Gastrocnemius medialis (tissue), 4 donors: ENCODE data around the gene SYMPK. TPM values are rescaled to one million over a fixed set of nuclear protein-coding genes. Genes with fewer than 3 reads are reported as not detected.

Experiments used
- ATAC-seq, 2 donors: fragments of 150-250 bp; one replicate each; pipeline ENCODE4 v1.9.1; 2016
- DNase-seq, 2 donors: peaks; one replicate each; pipeline ENCODE4 v3.0.0-alpha.2; 2019
- H3K27ac ChIP-seq, 4 donors: fragments of 200-600 bp; sonication (generic); 1 replicate in 1 of 4; 2 replicates in 3 of 4; pipeline ENCODE4 v1.5.1; 2016 to 2018; ENCODE audit warnings: mild to moderate bottlenecking in 2 of 4, moderate library complexity in 1 of 4
- H3K27me3 ChIP-seq, 3 donors: fragments of 200-600 bp; sonication (generic) in 2 of 3; 1 replicate in 1 of 3; 2 replicates in 2 of 3; pipeline versions ENCODE4 v1.5.1 to v1.6.0; 2016 to 2019; ENCODE audit warnings: mild to moderate bottlenecking in 1 of 3, moderate library complexity in 1 of 3
- H3K36me3 ChIP-seq, 2 donors: fragments of 200-600 bp; sonication (generic) in 1 of 2; one replicate each; pipeline ENCODE4 v1.5.1; 2017 to 2018
- H3K4me1 ChIP-seq, 2 donors: fragments of 200-600 bp; sonication (generic) in 1 of 2; one replicate each; pipeline ENCODE4 v1.5.1; 2016 to 2017; ENCODE audit warnings: mild to moderate bottlenecking in 2 of 2
- H3K4me3 ChIP-seq, 4 donors: fragments of 200-600 bp; sonication (generic) in 3 of 4; 1 replicate in 1 of 4; 2 replicates in 3 of 4; pipeline ENCODE4 v1.5.1; 2016 to 2019; ENCODE audit warnings: mild to moderate bottlenecking in 2 of 4
- H3K9me3 ChIP-seq, 3 donors: fragments of 200-600 bp; sonication (generic) in 2 of 3; 1 replicate in 1 of 3; 2 replicates in 2 of 3; pipeline ENCODE4 v1.5.1; 2016 to 2019
- POLR2A ChIP-seq, 2 donors: fragments of 450-650 bp; IDR thresholded peaks; one replicate each; pipeline ENCODE4 v1.6.1; 2017; ENCODE audit warnings: antibody characterized with exemption in 2 of 2, mild to moderate bottlenecking in 2 of 2, moderate library complexity in 2 of 2
- in situ Hi-C, 4 donors: fragments of 200-750 bp; cut with MboI; loops; one replicate each; pipeline versions ENCODE4 v1.15.0 to v1.8.0; 2017; ENCODE audit warnings: low sequenced_read_pairs in 4 of 4
- intact Hi-C: fragments of 100-400 bp; cut with DNase I; formaldehyde crosslinking; loops from one replicate; pipeline ENCODE4 v1.15.1; 2023; ENCODE audit warnings: low total_unique reads
- total RNA-seq, 4 donors: library from RNA; depleted of rRNA; stranded (reverse); fragments of >200 nt; gene quantifications; one replicate each; pipeline versions ENCODE4 v1.1.0 to v1.2.3, GENCODE V29; 2016
- TF ChIP-seq, protein P1 (sequence below), 5 experiments: fragments of 450-650 bp in 3 of 5; fragments of 200-600 bp in 2 of 5; sonication (generic) in 2 of 5; IDR thresholded peaks in 4 of 5; conservative IDR thresholded peaks in 1 of 5; 1 replicate in 4 of 5; 2 replicates in 1 of 5; pipeline ENCODE4 v1.5.1; 2016 to 2019; ENCODE audit warnings: antibody characterized with exemption in 5 of 5, mild to moderate bottlenecking in 3 of 5, moderate library complexity in 3 of 5

SYMPK gene
- total RNA-seq, 4 donors from 2014 or later: 14.1 to 64.6 (median 34.9) TPM

DNA sequence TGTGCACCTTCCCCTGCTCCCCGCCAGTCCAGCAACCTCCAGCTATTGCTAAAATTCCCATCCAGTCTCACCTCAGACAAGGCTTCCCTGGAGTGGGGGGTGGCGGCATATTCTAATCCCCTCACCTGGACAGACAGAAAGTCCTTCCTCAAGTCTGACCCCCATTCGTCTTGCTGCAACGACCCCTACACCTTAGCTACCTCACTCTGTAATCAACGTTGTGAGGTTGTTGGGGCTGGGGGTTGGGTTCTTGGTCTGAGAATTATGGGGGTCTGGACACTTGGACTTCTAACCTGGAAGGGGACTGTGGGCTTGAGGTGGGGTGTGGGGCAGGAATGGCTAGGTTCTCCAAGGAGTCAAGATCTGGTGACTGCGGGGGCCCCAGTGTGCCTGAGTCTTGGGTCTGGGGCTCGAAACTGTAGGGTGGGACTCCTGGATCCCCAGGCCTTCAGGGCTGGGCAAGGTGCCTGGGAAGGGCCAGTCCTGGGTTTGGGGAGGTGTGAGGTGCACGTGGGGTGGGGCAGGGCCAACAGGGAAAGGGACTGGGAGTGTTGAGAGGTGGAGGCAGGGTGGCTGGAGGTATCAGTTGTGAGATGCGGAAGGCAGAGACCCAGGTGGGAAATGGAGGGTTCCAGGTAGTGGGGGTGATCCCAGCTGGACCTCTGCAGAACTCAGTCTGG lies 2.5 kb upstream of the SYMPK start:
- intact Hi-C loops (no loop called here), in situ Hi-C loops (no loop called here)
- ATAC-seq (no peak), DNase-seq (no peak)
- no peaks in the 10 kb centered on the region for H3K9me3 ChIP-seq
- H3K36me3 ChIP-seq: peaks cover 0 to 3% of the 10 kb centered on the region in 2 donors
- peaks cover 10 to 16% (median 10%) of the 10 kb centered on the region in 3 donors for H3K27me3 ChIP-seq
- TF ChIP-seq, protein P1, sequence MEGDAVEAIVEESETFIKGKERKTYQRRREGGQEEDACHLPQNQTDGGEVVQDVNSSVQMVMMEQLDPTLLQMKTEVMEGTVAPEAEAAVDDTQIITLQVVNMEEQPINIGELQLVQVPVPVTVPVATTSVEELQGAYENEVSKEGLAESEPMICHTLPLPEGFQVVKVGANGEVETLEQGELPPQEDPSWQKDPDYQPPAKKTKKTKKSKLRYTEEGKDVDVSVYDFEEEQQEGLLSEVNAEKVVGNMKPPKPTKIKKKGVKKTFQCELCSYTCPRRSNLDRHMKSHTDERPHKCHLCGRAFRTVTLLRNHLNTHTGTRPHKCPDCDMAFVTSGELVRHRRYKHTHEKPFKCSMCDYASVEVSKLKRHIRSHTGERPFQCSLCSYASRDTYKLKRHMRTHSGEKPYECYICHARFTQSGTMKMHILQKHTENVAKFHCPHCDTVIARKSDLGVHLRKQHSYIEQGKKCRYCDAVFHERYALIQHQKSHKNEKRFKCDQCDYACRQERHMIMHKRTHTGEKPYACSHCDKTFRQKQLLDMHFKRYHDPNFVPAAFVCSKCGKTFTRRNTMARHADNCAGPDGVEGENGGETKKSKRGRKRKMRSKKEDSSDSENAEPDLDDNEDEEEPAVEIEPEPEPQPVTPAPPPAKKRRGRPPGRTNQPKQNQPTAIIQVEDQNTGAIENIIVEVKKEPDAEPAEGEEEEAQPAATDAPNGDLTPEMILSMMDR (IDR thresholded peaks at IDR 0.05 in 4 of 5, conservative IDR thresholded peaks at IDR 0.05 in 1 of 5): no peak
- no peak for TF ChIP-seq POLR2A (IDR thresholded peaks at IDR 0.05)
- H3K4me1 ChIP-seq: peaks cover 17 to 22% of the 10 kb centered on the region in 2 donors
- no peak overlapping the region for H3K27ac ChIP-seq
- no peak overlapping the region for H3K4me3 ChIP-seq

DNA sequence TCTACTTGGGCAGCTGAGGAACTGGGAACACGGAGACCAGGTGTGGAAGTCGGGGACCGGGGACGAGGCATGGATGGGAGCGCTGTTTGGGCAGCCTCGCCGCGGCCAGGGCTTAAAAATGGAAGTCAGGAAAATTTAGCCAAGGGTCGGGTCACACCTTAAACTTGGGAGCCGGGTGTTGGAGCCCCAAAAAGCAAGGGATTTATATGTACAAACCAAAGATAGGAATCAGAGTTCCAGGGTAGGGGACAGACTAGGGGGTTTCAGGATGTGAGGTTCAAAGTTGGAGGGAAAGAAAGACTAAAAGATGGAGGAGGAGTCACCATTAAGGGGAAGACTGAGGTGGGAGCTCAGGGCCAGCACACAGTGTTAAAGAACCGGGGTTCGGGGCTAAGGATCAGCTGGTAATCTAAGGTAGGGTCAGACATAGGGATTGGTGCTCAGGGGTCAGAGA lies 1.7 kb upstream of the SYMPK start:
- intact Hi-C loops: no loop called here

DNA sequence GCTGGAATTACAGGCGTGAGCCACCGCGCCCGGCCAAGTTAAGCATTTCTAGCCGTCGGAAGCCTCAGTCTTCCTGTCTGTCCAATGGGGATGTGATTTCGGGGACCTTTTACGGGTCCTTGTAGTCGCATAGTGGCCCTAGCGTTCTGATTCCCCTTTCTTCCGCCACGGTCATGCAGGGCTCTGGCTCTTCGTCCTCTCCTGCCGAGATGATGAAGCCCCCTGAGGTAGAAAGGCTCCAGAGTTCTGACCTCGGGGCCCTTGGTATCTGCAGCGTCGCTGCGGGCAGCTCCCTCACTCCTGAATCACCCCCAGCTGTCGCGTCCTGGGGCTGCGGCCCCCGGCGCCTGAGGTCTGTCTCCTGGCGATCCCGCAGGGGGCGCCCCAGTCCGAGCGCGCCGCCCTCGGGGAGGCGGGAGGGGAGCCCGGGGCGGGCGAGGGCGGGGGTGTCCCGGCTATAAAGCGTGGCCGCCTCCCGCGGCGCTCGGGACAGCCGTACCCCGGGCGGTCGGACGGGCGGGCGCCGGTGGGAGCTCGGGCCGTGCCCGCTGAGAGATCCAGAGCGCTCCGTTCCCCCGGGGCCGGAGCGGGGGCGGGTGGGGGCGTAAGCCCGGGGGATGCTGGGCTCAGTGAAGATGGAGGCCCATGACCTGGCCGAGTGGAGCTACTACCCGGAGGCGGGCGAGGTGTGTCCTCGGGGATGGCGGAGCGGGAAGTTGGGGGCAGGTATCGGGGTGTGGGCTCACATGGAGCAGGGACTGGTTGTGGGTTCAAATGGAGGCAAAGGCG lies 1.1 kb upstream of the SYMPK start, which contains the start of gene FOXA3:
TSS of gene FOXA3 (plus strand) at position 487 of the 789 bp plus-strand sequence. CDS start at position 618, 131 bp downstream.
- Histone ChIP-seq H3K36me3 (peaks cover 0 to 12% of the 10 kb centered on the region in 2 donors), H3K4me1 (peaks cover 17 to 22% of the 10 kb centered on the region in 2 donors), H3K27me3 (peaks cover 10 to 16% (median 10%) of the 10 kb centered on the region in 3 donors), H3K27ac (peak within 1 kb of the TSS in 1 of 4 donors; percentile 0), H3K9me3 (no peaks in the 10 kb centered on the region), H3K4me3 (peak within 1 kb of the TSS; percentile 58 to 95 (median 74))
- peak in 1 of 2 donors; percentile 27 for DNase-seq
- in situ Hi-C loops (no loop called here), intact Hi-C loops (loop anchor here (1.0 to 2.0 kb wide), 4 partner anchors 22 to 131 kb away; partner anchors contain the start of genes CCDC61, IRF2BP1 and MYPOP)
- peak in 1 of 2 donors; percentile 25 for ATAC-seq
- TF ChIP-seq POLR2A (IDR thresholded peaks at IDR 0.05): no peak
- TF ChIP-seq, protein P1 (IDR thresholded peaks at IDR 0.05 in 4 of 5, conservative IDR thresholded peaks at IDR 0.05 in 1 of 5): peak; percentile 60 to 81 (median 64)

More for the DNA sequence above, 1.7 kb upstream of the SYMPK start:
- DNase-seq (no peak), ATAC-seq (no peak)
- Histone ChIP-seq H3K9me3 (no peaks in the 10 kb centered on the region), H3K27me3 (peaks cover 10 to 16% (median 10%) of the 10 kb centered on the region in 3 donors), H3K4me1 (peaks cover 17 to 22% of the 10 kb centered on the region in 2 donors), H3K27ac (no peak overlapping the region), H3K4me3 (peak overlapping the region in 3 of 4 donors; percentile 58 to 95 (median 62)), H3K36me3 (peaks cover 0 to 6% of the 10 kb centered on the region in 2 donors)
- TF ChIP-seq, protein P1 (IDR thresholded peaks at IDR 0.05 in 4 of 5, conservative IDR thresholded peaks at IDR 0.05 in 1 of 5): no peak
- TF ChIP-seq POLR2A (IDR thresholded peaks at IDR 0.05): no peak
- in situ Hi-C loops: no loop called here

DNA sequence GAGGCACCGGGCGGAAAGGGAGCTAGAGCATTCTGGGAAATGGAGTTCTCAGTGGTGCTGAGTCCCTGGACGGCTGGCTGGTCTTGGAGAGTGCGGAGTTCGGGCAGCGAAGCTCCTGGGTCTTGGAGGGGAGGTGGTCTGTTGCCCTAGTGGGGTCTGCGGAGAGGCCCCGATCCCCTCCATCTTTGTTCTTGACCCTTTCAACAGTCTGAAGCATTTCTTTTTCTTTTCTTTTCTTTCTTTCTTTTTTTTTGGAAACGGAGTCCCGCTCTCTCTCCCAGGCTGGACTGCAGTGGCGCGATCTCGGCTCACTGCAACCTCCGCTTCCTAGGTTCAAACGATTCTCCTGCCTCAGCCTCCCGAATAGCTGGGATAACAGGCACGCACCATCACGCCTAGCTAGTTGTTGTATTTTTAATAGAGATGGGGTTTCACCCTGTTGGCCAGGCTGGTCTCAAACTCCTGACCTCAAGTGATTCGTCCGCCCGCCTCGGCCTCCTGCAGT lies 440 bp upstream of the SYMPK start:
- TF ChIP-seq, protein P1 (IDR thresholded peaks at IDR 0.05 in 4 of 5, conservative IDR thresholded peaks at IDR 0.05 in 1 of 5): no peak
- no peak for TF ChIP-seq POLR2A (IDR thresholded peaks at IDR 0.05)
- no peak for DNase-seq
- Histone ChIP-seq H3K9me3 (no peaks in the 10 kb centered on the region), H3K4me3 (peak overlapping the region; percentile 58 to 95 (median 74)), H3K4me1 (peaks cover 17 to 22% of the 10 kb centered on the region in 2 donors), H3K27ac (peak overlapping the region in 1 of 4 donors; percentile 0), H3K36me3 (peaks cover 0 to 13% of the 10 kb centered on the region in 2 donors), H3K27me3 (peaks cover 10 to 16% (median 10%) of the 10 kb centered on the region in 3 donors)
- intact Hi-C loops: loop anchor here (1.0 to 2.0 kb wide), 4 partner anchors 23 to 131 kb away; partner anchors contain the start of genes CCDC61, IRF2BP1 and MYPOP
- ATAC-seq: peak; percentile 4 to 5
- in situ Hi-C loops: no loop called here
